ENCODE data around the gene TBC1D5. TPM values are rescaled to one million over a fixed set of nuclear protein-coding genes. Genes with fewer than 3 reads are reported as not detected.
A peak's percentile ranks its signal among the peaks of the same experiment; 100 is the strongest.
"Not testable (repeated sequence)": the region's sequence is repeated elsewhere in the genome, so short reads cannot be mapped to it uniquely, and the experiment has no call there.

Gene TBC1D5
- total and polyA plus RNA-seq, 8 donors, result 47.4 to 74.8 (median 55.3) TPM

- DNase-seq, result no peak
- peaks cover 0 to 55% of the 10 kb centered on the region in 2 donors for H3K4me1 ChIP-seq
- no peaks in the 10 kb centered on the region for H3K9me3 ChIP-seq
- intact Hi-C loops (cut with DNase I), result no loop called here
- no peak overlapping the region for H3K4me3 ChIP-seq
- no peak for ATAC-seq
- no peak for TF ChIP-seq CTCF (IDR thresholded peaks at IDR 0.05)
- H3K27ac ChIP-seq, result no peak overlapping the region
- H3K36me3 ChIP-seq, result no peaks in the 10 kb centered on the region
- no peaks in the 10 kb centered on the region for H3K27me3 ChIP-seq
Measured at GRCh38 chr3:17640466-17640865, 102.0 kb downstream of the TBC1D5 start.

GRCh38 chr3:17639765-17640164 is 102.7 kb downstream of the TBC1D5 start:
- DNase-seq, result peak in 1 of 4 donors; percentile 26
- H3K4me1 ChIP-seq, result peaks cover 0 to 50% of the 10 kb centered on the region in 2 donors
- TF ChIP-seq CTCF (IDR thresholded peaks at IDR 0.05), result no peak
- no peak overlapping the region for H3K27ac ChIP-seq
- intact Hi-C loops (cut with DNase I), result no loop called here
- H3K27me3 ChIP-seq, result no peaks in the 10 kb centered on the region
- H3K9me3 ChIP-seq, result no peaks in the 10 kb centered on the region
- H3K36me3 ChIP-seq, result no peaks in the 10 kb centered on the region
- H3K4me3 ChIP-seq, result no peak overlapping the region
- ATAC-seq, result peak; percentile 82

GRCh38 chr3:17639257-17639656 is 103.2 kb downstream of the TBC1D5 start:
- ATAC-seq (peak; percentile 20), DNase-seq (no peak)
- TF ChIP-seq CTCF (IDR thresholded peaks at IDR 0.05), result no peak
- no peaks in the 10 kb centered on the region for H3K9me3 ChIP-seq
- no peak overlapping the region for H3K4me3 ChIP-seq
- H3K27ac ChIP-seq, result no peak overlapping the region
- peaks cover 0 to 45% of the 10 kb centered on the region in 2 donors for H3K4me1 ChIP-seq
- intact Hi-C loops (cut with DNase I), result no loop called here
- no peaks in the 10 kb centered on the region for H3K27me3 ChIP-seq
- no peaks in the 10 kb centered on the region for H3K36me3 ChIP-seq

- Histone ChIP-seq H3K4me1 (peaks cover 0 to 36% of the 10 kb centered on the region in 2 donors), H3K36me3 (no peaks in the 10 kb centered on the region), H3K27me3 (no peaks in the 10 kb centered on the region), H3K4me3 (no peak overlapping the region), H3K27ac (peak overlapping the region in 1 of 2 donors; percentile 20), H3K9me3 (no peaks in the 10 kb centered on the region)
- TF ChIP-seq CTCF (IDR thresholded peaks at IDR 0.05), result no peak
- no peak for ATAC-seq
- intact Hi-C loops (cut with DNase I), result no loop called here
- DNase-seq, result no peak
Measured at GRCh38 chr3:17638356-17638755, 104.1 kb downstream of the TBC1D5 start.

GRCh38 chr3:17635675-17636074 is 106.8 kb downstream of the TBC1D5 start:
- DNase-seq; ATAC-seq; H3K9me3 ChIP-seq; intact Hi-C loops (cut with DNase I); H3K27me3 ChIP-seq; H3K36me3 ChIP-seq; H3K4me3 ChIP-seq; H3K27ac ChIP-seq: not testable (repeated sequence)
- H3K4me1 ChIP-seq, result peaks cover 0 to 43% of the 10 kb centered on the region in 2 donors

- Histone ChIP-seq H3K9me3 (no peaks in the 10 kb centered on the region), H3K4me3 (no peak overlapping the region), H3K27ac (no peak overlapping the region), H3K27me3 (no peaks in the 10 kb centered on the region), H3K4me1 (peaks cover 0 to 43% of the 10 kb centered on the region in 2 donors), H3K36me3 (no peaks in the 10 kb centered on the region)
- DNase-seq, result no peak
- intact Hi-C loops (cut with DNase I), result no loop called here
- TF ChIP-seq CTCF (IDR thresholded peaks at IDR 0.05), result no peak
- no peak for ATAC-seq
Measured at GRCh38 chr3:17634964-17635363, 107.5 kb downstream of the TBC1D5 start.
